ENCODE results near the gene RCOR3.

RCOR3 gene

DNA sequence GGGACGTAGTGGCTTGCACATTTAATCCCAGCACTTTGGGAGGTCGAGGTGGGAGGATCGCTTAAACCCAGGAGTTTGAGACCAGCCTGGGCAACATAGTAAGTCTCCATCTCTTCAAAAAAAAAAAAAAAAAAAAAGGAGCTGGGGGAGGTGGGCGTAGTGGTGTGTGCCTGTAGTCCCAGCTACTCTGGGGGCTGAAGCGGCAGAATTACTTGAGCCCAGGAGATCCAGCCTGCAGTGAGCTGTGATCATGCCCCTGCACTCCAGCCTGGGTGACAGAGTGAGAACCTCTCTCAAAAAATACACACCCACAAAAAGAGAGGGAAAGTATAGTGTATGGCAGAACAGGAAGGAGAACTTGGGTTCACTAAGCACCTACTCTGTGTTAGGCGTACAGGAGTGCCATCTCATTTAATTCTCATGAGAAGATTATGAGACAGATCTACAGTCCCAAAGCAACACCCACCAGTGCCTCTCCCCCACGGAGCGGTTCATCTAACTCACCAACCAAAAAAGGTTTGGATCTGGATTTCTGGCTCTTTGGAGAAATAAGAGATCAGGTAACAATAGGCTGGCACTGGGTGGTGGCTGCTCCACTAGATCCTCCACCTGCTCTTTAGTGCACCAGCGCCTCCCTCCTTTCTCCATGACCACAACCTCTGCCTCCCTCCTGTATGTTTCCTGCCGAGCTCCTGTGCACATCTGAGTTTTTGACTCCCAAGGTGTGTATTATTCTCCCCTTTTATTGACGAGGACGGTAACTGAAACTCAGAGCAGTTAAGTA, 66.0 kb downstream of the RCOR3 start:
- DNase-seq (ENCODE audit: low read depth in 2 of 3, low spot score in 1 of 3): no peak

DNA sequence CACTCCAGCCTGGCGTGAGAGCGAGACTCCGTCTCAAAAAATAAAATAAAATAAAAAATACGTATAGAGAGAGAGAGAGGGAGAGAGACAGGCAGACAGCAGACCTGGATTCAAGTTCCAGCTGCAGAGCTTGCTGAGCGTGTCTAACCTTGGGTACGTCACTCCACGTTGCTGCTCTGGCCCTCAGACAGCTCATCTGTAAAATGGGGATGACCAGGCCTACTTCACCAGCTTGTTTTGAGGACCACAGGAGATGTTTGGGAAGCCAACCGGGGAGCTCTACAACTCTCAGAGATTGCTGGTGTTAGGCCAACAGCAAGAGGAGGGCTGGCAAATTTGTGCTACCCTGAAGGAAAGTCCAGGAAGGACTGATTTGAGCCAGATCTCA, 67.0 kb downstream of the RCOR3 start:
- no peak for DNase-seq (ENCODE audit: low read depth in 2 of 3, low spot score in 1 of 3)

DNA sequence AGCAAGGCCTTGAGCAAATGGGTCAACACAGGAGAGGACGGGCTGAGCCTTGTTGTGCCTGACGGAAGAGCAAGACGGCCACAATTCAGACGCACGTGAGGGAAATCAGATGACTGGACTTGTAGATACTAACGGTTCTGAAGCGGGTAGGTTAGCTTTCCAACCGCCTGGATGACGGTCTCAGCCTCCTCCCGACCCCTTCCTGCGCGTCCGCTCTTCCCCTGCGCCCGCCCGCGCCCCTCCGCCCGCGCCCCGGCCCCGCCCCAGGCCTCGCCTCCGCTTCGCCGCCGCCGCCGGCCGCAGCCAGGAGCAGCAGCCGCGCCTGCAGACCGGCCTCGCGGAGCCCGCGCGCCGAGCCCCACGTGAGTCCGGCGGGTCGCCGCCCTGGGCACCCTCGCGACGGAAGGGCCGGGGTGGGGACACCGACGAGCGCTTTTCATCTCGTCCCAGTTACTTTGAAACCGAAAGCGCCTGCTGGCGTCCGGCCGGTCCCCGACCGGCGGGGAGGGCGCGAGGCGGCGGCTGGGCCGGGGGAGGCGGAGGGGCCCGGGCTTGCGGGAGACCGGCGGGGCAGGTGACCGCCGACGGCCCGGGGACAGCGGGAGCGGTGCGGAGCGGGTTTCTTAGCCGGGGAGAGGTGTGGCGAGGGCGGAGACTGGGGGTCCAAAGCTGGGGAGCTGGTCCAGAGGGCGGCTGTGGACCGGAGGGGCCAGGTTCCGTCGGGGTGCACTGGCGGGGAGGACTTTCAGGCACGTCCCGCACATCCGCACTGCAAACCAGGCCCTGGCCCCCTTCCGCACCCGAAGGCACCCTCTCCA, 67.6 kb downstream of the RCOR3 start, which contains the start of gene TRAF5:
TRAF5 (plus strand) TSS at position 306 of the 818 bp plus-strand sequence. CDS start 26,407 bp downstream, outside the sequence.
- peak in 1 of 3 donors; percentile 48 for DNase-seq (ENCODE audit: low read depth in 2 of 3, low spot score in 1 of 3)

DNA sequence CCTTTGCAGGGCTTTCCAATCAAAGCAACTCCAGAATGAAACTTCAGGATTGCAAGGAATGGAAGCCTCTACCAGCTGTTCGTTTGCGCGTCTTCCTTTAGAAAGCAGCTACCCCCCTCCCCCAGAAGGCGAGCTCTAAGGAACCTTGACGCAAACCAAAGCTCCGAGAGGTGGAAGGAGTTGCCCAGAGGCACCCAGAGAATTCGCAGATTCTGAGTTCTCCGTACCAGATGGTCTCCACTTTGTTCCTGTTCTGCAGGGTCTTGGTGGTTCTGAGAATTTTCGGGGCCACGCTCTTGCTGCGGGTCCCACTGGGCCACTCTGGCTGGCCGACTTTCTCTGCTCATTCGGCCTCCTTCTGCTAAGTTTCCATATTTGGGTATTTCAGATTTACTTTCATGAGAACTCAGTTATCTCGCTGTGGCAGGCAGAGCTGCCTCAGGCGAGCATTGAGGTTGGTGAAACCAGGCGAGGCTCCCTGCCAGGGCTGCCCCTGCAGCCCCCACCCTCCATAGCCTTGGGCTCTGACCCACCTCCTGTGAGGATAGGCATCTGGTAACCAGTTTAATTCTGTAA, 68.3 kb downstream of the RCOR3 start:
- no peak for DNase-seq (ENCODE audit: low read depth in 2 of 3, low spot score in 1 of 3)

DNA sequence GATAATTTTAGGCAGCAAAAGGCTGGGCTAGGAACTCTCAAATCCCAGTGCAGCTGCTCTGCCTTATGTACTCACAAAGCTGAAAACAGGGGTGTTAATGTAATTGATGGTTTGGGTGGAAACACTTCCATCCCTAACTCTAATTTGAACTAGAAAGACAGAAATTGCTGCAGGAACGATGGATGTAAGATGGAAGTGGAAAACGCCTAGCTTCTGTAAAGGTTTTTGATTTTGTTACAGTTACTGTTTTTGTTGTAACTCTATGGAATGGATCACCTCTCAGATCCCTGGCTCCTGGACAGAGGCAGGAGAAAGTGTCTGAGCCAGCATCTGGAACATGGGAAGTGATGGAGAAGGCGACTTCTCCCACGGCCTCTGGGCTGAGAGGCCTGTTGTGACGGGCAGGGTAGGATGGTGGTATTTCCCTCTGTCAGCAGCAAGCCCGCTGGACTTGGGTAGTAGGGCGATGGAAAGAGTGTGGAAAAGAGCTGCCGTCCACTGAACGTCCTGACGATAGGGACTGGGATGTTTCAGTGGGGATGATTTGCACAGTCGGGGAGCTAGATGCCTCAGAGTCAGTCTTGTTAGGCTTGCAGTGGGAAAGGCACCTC, 69.0 kb downstream of the RCOR3 start:
- no peak for DNase-seq (ENCODE audit: low read depth in 2 of 3, low spot score in 1 of 3)

DNA sequence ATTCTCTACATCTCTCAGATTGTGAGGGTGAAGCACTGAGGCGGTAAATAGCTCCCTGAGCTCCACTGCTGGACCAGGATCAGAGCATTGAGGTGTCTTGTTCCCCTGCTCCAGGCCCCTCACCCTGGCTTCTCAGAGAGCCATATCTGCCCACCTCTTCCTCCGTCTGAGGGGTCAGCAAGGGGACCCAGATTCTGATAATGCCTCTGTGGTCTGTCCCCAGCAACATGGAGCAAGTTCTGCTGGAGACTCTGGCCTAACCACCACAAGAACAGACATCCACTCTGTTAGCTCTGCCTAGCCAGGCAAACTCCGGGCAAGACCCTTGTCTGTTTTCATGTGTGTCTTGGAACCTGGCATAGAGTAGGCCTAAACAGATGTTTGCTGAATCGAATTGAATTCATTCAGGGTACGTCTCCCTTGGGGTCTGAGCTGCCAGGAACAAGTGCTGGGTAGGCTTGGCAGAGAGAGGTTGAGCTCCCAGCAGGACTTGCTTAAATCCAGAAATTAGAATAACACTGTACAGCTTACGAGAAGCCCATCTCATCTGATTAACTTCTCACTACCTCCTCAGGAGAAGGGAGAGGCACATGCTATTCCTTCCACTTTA, 69.8 kb downstream of the RCOR3 start:
- DNase-seq (ENCODE audit: low read depth in 2 of 3, low spot score in 1 of 3): no peak

DNA sequence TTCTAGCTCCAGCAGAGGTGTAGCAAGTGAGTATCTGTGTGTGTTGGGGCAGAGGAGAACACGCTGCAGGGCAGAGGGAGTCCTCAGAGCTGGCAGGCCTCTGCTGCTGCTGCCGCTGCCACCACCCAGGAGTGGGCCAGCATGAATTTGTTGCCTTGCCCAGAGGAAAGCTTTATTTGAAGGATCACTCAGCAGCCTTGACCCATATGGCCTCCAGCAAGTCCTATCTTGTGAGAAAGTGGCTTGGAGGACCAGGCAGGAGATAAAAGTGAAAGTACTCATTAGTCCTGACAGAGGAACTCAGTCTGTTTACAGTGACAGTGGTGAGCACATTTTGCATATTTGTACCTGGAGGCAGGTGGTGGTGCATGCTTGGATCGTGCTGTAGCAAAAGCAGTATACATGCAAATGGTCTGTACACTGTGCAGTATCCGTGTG, 70.6 kb downstream of the RCOR3 start:
- DNase-seq (ENCODE audit: low read depth in 2 of 3, low spot score in 1 of 3): no peak

DNA sequence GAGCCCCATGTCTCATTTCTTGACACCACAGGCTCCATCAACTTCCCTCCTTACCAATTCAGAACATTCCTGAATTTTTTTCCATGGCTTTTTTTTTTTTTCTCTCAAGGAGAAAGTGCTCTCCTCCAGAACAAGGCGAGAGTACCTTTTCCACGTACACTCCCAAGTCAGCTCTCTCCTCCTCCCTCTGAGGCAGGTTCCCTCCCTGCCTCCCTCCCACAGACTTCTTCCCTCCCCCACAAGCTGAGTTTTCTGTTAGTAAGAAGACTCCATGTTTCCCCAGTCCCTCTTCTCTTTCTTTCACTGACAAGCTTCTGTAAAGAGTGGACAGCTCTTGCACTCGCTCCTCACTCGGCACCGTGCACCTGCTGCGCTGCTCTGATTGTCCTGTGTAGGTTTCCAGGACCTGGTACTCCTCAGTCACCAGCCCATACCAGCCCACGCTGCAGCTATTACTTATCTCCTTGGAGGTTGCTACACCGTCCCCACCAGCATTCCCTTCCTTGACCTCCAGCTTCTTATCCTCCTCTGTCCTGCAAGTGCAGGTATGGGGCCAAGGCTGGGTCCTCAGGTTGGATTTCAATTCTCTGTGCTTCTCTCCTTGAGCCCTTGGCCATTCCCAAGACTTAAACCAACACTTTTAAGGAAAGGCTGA, 71.2 kb downstream of the RCOR3 start:
- DNase-seq (ENCODE audit: low read depth in 2 of 3, low spot score in 1 of 3): no peak

DNA sequence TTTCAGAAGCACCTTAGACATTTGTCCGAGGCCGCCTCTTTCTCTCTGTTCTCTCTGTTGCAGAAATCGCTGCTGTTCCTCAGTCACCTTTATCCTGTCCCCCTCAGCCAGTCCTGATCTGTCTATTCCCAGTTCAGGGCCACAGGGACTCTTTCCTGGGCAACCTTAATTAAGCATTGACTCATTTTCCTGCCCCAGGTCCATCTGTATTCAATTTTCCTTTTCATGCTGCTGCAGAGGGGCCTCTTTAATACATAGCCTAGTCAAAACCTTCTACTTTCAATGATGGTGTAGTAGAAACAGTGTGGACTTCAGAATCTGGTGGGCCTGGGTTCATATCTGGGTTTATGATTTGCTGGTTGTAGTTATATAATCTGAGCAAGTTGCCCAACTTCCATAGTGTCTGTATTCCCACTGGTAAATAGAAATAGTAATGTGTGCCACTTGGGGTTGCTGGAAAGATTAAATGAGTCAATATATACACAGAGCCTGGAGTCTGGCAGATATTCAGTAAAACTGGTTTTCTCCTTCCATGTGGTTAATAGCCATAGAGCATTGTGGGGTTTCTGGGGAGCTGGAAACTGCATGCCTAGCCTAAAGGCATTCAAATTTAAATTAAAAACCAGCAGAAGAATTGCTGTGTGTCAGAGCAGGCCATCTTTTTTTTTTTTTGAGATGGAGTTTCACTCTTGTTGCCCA, 72.0 kb downstream of the RCOR3 start:
- DNase-seq (ENCODE audit: low read depth in 2 of 3, low spot score in 1 of 3): no peak

DNA sequence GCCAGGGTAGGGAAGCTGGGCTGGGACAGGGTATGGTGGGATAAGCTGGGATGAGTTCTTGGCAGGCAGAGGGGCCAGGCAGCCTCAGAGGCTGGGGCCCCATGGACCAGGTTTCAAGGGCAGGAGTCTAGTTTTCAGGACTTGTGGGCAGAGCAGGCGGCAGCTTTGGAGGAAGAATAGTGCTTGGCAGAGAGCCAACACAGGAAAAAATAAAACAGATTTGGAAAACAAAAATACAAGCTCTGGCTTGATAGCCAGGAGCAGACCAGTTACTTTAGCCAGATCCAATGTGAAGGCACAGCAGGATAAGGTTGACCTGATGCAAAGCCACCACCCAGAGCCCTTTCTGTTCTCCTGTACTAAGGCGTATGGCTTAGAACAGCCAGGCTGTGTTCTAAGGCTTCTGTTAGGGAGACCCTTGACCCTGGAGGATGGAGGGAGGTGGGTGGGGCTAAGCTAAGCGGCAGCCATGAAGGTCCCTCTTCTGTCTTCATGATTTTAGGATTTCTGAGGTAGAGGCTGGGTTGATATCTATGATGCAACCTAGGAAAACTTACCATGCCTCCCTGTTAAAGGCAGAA, 73.0 kb downstream of the RCOR3 start:
- no peak for DNase-seq (ENCODE audit: low read depth in 2 of 3, low spot score in 1 of 3)

DNA sequence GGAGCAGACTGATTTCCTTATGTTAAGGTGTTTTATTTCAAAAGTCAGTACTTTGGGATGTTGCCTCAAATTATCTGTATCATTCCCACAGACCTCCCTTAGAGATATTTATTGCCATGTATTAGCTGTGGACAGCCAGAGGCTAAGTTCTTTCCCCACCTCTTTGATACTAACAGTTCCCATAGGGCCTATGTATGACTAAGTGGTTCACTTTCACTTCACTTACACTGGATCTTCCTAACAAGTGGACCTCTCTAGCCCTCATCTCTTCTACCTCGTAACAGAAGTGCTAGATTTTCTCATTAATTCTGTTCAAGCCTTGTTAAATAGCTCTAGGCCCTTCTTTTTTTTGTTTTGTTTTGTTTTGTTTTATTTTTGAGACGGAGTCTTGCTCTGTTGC, 73.7 kb downstream of the RCOR3 start:
- no peak for DNase-seq (ENCODE audit: low read depth in 2 of 3, low spot score in 1 of 3)

DNA sequence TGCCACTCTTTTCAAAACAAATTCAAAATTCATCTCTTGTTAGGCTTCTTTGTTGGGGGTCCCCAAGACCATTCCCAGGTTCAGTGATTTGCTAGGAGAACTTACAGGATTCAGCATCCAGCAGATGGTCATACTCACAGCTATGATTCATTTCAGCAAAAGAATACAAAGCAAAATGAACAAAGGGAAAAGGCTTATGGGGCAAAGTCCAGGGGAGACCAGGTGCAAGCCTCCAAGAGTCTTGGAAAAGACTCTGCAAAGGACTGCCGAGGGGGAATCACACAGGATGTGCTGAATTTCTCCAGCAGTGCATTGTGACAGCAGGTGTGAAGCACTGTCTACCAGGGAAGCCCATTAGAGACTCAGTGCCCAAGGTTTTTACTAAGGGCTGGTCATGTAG, 74.7 kb downstream of the RCOR3 start:
- no peak for DNase-seq (ENCODE audit: low read depth in 2 of 3, low spot score in 1 of 3)

DNA sequence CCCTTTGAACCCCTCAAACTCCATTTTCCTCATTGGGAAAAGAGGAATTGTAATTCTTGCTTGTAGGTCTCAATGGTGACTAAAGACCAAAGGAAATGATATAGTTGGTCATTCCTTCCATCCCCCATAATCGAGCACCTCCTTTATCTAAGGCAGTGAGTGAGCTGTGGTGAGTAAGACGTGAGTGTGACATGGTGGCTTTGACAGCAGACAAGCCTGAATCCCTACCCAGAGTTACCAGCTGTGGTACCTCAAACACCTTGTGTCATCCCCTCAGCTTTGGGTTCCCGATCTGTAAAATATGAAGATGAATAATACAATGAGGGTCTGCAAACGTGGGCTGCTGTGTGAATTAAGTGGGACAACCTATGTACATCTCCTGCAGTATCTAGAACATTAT, 75.8 kb downstream of the RCOR3 start:
- no peak for DNase-seq (ENCODE audit: low read depth in 2 of 3, low spot score in 1 of 3)

DNA sequence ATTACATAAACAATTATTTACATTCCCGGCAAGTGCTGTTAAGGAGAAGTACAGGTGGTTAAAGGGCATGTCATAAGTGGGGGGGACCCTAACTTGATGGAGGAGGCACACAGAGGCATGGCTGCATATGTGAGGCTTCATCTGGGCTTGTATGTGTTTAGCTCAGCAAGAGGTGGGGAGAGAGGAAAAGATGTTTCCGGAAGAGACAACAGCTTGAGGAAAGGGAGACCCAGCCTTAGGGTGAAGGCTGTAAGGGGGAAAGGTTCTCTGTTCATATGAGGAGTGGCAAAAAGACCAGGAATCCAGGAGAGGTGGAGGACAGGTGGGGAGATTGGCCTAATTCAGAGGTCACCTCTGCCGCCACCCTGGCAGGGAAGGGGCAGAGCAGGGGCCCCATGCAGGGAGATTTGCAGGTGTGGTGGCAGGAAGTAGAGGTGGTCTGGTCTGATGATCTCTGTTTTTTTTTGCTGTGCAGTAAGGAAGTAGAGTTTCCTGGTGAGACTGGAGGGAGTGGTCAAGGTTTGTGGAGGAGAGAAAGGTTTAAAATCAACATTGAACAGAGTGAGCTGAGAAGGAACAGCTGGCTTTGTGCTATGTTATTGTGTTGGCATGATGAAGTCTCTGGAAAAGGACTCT, 76.5 kb downstream of the RCOR3 start:
- DNase-seq (ENCODE audit: low read depth in 2 of 3, low spot score in 1 of 3): no peak

DNA sequence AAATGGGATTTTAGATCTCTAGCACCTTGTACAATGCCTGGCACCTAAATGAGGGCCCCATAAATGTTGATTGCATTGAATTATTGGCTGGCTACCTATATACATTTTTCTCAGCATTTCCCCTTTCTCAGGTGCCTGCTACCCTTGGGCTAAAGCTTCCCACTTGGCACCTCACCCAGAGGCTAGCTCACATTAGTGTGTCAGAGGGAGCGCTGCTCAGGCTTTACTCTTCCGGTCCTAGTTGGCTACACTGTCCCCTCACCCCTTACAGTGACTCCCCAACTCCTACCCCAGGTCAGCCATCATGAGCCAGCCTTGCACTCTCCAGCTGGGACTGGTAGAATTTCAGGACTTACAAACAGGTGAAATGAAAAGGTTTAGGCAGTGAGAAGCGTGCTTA, 77.0 kb downstream of the RCOR3 start:
- no peak for DNase-seq (ENCODE audit: low read depth in 2 of 3, low spot score in 1 of 3)

DNA sequence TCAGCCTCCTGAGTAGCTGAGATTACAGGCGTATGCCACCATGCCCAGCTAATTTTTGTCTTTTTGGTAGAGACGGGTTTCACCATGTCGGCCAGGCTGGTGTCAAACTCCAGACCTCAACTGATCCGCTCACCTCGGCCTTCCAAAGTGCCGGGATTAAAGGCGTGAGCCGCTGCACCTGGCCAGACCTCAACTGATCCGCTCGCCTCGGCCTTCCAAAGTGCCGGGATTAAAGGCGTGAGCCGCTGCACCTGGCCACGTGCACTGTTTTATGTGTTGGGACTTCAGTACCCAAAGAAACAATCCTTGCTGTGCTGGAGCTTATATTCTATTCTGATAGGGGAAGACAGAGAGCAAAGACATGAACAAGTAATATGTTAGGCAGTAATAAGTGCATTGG, 77.6 kb downstream of the RCOR3 start:
- no peak for DNase-seq (ENCODE audit: low read depth in 2 of 3, low spot score in 1 of 3)

DNA sequence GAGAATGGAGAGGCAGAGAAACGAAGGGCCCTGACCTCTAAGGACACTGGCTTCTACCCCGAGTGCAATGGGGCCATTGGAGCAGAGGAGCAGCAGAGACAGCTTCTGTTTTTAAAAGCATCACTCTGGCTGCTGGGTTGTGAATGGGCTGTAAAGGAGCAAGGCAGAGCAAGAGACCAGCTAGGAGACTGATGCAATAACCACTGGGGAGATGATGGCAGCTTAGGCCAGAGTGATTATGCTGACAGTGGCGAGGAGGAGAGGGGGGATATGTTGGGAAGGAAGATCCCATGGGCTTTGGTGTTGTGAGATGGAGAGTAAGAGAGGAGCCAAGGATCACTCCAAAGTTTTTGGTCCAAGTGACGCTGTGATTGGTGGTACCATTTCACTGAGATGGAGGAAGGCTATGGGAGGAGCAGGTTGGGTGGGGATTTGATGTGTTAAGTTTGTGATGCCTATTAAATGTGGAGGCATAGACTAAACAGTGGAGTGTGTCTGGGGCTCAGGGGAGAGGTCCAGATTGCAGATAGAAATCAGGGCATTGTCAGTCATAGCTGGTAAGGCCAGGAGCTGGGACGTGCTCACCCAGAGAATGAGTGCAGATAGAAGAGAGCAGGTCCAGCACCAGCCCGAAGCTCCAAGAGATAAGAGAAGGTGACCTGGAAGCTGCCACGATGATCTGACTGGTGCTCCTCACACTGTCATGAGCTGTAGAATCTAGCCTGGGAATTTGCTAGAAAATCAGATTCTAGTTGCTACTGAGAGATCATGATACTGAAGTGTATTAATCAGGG, 78.5 kb downstream of the RCOR3 start:
- no peak for DNase-seq (ENCODE audit: low read depth in 2 of 3, low spot score in 1 of 3)

DNA sequence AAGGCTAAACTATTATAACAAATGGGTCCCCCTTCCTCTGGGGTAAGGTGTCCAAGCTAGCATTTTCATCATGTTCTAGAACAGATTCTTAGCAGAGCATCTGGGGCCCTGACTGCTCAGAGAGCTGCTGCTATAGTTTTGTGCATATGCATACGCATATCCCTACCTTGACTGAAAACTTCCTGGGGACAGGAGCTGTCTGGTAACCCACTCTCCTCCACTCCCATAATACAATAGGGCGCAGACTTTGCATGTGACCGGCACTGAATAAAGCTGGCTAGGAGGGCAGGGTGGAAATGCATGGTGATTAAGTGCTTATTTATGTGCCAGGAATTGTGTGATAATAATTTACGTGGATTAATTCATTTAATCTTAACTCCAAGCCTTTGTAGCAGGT, 79.1 kb downstream of the RCOR3 start:
- no peak for DNase-seq (ENCODE audit: low read depth in 2 of 3, low spot score in 1 of 3)
